Effector memory CD8-positive, alpha-beta T cell (primary cell): ENCODE results near the gene CNN1.
"Not testable (repeated sequence)": the region's sequence is repeated elsewhere in the genome, so short reads cannot be mapped to it uniquely, and the experiment has no call there.

ENCODE experiments used
- ATAC-seq: fragments of 150-1000 bp; cut with Tn5 transposase; replicated peaks from 2 replicates; pipeline ENCODE4 v1.10.0; 2021; ENCODE audit warnings: mild to moderate bottlenecking, moderate library complexity
- DNase-seq, 3 experiments: peaks; one replicate each; pipeline ENCODE4 v3.0.0; 2021
- H3K27ac Mint-ChIP-seq, 2 donors: one replicate each; pipeline ENCODE4 v1.8.0; 2022; ENCODE audit warnings: mild to moderate bottlenecking in 2 of 2, mixed read lengths in 2 of 2, moderate library complexity in 2 of 2
- H3K27me3 Mint-ChIP-seq, 2 donors: one replicate each; pipeline ENCODE4 v1.8.0; 2022; ENCODE audit warnings: mixed read lengths in 2 of 2
- H3K36me3 Mint-ChIP-seq: one replicate; pipeline ENCODE4 v1.8.0; 2022; ENCODE audit warnings: mild to moderate bottlenecking, moderate library complexity, mixed read lengths; ENCODE audit not compliant: insufficient read depth
- H3K4me1 Mint-ChIP-seq, 2 donors: one replicate each; pipeline ENCODE4 v1.8.0; 2022; ENCODE audit warnings: low read depth in 2 of 2, mixed read lengths in 2 of 2
- H3K4me3 Mint-ChIP-seq, 2 donors: one replicate each; pipeline ENCODE4 v1.8.0; 2022; ENCODE audit warnings: mild to moderate bottlenecking in 2 of 2, mixed read lengths in 2 of 2, moderate library complexity in 2 of 2
- H3K9me3 Mint-ChIP-seq, 2 donors: one replicate each; pipeline ENCODE4 v1.8.0; 2022; ENCODE audit warnings: mixed read lengths in 2 of 2

The CNN1 gene

GRCh38 chr19:11586331-11586730, 47.7 kb downstream of the CNN1 start:
- H3K27ac Mint-ChIP-seq: no peak overlapping the region
- H3K4me1 Mint-ChIP-seq: peaks cover 8 to 15% of the 10 kb centered on the region in 2 donors

DNA sequence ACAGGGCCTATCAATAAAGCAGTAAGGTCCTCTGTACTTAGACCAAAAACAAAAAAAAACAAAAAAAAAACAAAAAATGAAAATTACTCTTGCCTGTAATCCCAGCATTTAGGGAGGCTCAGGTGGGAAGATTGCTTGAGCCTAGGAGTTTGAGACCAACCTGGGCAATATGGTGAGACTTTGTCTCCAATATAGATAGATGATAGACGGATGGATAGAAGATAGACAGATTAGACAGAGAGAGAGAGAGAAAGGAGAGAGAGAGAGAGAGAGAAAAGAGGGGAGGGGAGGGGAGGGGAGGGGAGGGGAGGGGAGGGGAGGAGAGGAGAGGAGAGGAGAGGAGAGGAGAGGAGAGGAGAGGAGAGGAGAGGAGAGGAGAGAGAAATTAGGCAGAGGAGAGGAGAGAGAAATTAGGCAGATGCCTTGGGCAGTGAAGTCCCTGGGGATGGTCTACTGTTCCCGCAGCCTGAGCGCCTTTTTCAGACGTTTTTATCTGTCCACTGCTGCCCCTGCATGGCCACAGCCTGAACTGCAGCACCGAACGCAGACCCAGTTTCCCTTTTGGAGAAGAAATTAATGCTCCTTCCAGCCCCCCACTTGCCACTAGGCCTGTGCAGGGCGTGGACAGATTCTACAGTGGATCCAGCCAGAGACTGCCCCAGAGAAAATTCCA, 48.8 kb downstream of the CNN1 start:
- DNase-seq (peak; percentile 71 to 83 (median 74)), ATAC-seq (peak; percentile 96)
- H3K4me1 Mint-ChIP-seq: peaks cover 4 to 10% of the 10 kb centered on the region in 2 donors
- H3K36me3 Mint-ChIP-seq: peaks cover 3% of the 10 kb centered on the region
- H3K9me3 Mint-ChIP-seq: no peaks in the 10 kb centered on the region
- H3K27ac Mint-ChIP-seq: peak overlapping the region; percentile 8 to 38
- H3K27me3 Mint-ChIP-seq: no peaks in the 10 kb centered on the region
- no peak overlapping the region for H3K4me3 Mint-ChIP-seq

More at GRCh38 chr19:11586331-11586730, 47.7 kb downstream of the CNN1 start:
- DNase-seq (no peak), ATAC-seq (no peak)
- no peaks in the 10 kb centered on the region for H3K9me3 Mint-ChIP-seq
- peaks cover 4% of the 10 kb centered on the region for H3K36me3 Mint-ChIP-seq
- H3K4me3 Mint-ChIP-seq: no peak overlapping the region
- no peaks in the 10 kb centered on the region for H3K27me3 Mint-ChIP-seq

- peak overlapping the region; percentile 8 to 38 for H3K27ac Mint-ChIP-seq
- H3K36me3 Mint-ChIP-seq: peaks cover 3% of the 10 kb centered on the region
- H3K4me3 Mint-ChIP-seq: no peak overlapping the region
- no peaks in the 10 kb centered on the region for H3K9me3 Mint-ChIP-seq
- no peak for ATAC-seq
- DNase-seq: no peak
- no peaks in the 10 kb centered on the region for H3K27me3 Mint-ChIP-seq
- peaks cover 4 to 10% of the 10 kb centered on the region in 2 donors for H3K4me1 Mint-ChIP-seq
These were observed 49.5 kb downstream of the CNN1 start for GRCh38 chr19:11587975-11588631.

DNA sequence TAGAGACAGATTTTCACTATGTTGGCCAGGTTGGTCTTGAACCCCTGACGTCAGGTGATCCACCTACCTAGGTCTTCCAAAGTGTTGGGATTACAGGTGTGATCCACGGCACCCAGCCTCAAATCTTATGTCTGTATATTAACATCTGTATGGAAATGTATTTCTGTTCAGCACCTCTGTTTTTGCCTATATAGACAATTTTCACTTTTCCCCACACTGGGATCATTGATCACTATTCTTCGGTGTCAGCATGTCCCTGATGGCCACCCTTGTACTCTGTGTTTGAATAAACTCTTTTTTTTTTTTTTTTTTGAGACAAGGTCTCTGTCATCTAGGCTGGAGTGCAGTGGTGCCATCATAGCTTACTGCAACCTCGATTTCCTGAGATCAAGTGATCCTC, 55.4 kb downstream of the CNN1 start:
- peaks cover 11% of the 10 kb centered on the region for H3K36me3 Mint-ChIP-seq
- no peak for DNase-seq
- H3K4me3 Mint-ChIP-seq: no peak overlapping the region
- H3K4me1 Mint-ChIP-seq: peaks cover 10% of the 10 kb centered on the region in 2 donors
- no peaks in the 10 kb centered on the region for H3K9me3 Mint-ChIP-seq
- no peak for ATAC-seq
- peak overlapping the region in 1 of 2 donors; percentile 17 for H3K27ac Mint-ChIP-seq
- H3K27me3 Mint-ChIP-seq: no peaks in the 10 kb centered on the region

- Mint-ChIP-seq H3K27ac (peak overlapping the region in 1 of 2 donors; percentile 94), H3K27me3 (no peaks in the 10 kb centered on the region), H3K4me3 (peak overlapping the region; percentile 89 to 92), H3K4me1 (peaks cover 10 to 12% of the 10 kb centered on the region in 2 donors), H3K36me3 (peaks cover 8% of the 10 kb centered on the region), H3K9me3 (no peaks in the 10 kb centered on the region)
- no peak for DNase-seq
- ATAC-seq: no peak
These were observed 57.5 kb downstream of the CNN1 start for GRCh38 chr19:11596156-11596555.

DNA sequence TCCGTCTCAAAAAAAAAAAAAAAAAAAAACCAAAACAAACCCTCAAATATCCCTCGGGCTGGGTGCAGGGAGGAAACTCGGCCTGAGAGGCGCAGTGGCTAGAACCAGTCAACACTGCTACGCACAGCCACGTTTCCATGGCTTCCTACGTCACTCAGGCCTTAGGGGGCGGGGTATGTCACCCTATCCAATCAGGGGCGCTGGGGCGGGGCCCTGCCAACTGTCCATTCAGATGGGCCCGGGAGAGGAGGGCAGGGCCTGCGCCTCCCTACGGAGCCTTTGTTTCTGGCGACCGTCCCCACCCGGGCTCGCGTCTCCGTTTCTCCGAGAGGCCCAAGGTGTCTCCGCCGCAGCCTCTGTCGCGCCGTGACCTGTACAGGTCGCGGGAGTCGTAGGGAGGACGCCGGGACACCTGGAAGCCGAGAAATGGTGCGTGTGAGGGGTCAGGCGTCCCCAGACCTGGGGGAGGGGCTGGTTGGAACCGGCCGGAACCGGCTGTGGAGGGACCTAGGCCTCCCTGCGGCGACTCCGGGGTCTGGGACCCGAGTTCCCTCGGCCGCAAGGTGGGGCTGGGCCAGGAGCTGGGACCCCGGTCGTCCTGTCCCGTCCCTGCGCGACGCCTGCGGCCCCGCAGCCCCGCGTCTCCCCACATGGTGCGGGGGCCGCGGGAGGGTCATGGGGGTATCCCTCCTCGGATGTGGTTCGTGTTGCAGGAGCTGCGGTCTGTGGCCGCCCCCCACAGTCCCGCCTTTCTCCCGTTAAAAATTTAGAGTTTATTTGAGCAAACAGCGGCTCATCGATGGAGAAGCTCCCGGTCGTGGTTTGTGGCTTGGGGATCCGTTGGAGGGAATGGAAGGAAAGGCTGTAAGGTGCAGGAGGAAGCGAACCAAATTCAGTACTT, 58.8 kb downstream of the CNN1 start, which contains the start of gene ZNF627:
TSS of gene ZNF627 (plus strand) at position 282 of the 901 bp plus-strand sequence. CDS start at position 427, 145 bp downstream.
- peak; percentile 97 to 98 (median 97) for DNase-seq
- Mint-ChIP-seq H3K36me3 (peaks cover 12% of the 10 kb centered on the region), H3K4me3 (peak within 1 kb of the TSS; percentile 89 to 92), H3K27me3 (no peaks in the 10 kb centered on the region), H3K27ac (peak within 1 kb of the TSS; percentile 91 to 94), H3K4me1 (peaks cover 17% of the 10 kb centered on the region in 2 donors), H3K9me3 (no peaks in the 10 kb centered on the region)
- ATAC-seq: peak; percentile 98

GRCh38 chr19:11598103-11598483, 59.4 kb downstream of the CNN1 start:
- ATAC-seq: no peak
- peaks cover 19 to 23% of the 10 kb centered on the region in 2 donors for H3K4me1 Mint-ChIP-seq
- peak overlapping the region; percentile 89 to 92 for H3K4me3 Mint-ChIP-seq
- no peaks in the 10 kb centered on the region for H3K27me3 Mint-ChIP-seq
- no peaks in the 10 kb centered on the region for H3K9me3 Mint-ChIP-seq
- no peak for DNase-seq
- peaks cover 12% of the 10 kb centered on the region for H3K36me3 Mint-ChIP-seq
- H3K27ac Mint-ChIP-seq: peak overlapping the region; percentile 91 to 94

- Mint-ChIP-seq H3K27ac (peak overlapping the region in 1 of 2 donors; percentile 55), H3K27me3 (no peaks in the 10 kb centered on the region), H3K9me3 (no peaks in the 10 kb centered on the region), H3K4me1 (peaks cover 19 to 23% of the 10 kb centered on the region in 2 donors), H3K36me3 (peaks cover 12% of the 10 kb centered on the region), H3K4me3 (peak overlapping the region; percentile 89 to 92)
- DNase-seq: no peak
- no peak for ATAC-seq
These were observed 60.1 kb downstream of the CNN1 start for GRCh38 chr19:11598746-11599145.

DNA sequence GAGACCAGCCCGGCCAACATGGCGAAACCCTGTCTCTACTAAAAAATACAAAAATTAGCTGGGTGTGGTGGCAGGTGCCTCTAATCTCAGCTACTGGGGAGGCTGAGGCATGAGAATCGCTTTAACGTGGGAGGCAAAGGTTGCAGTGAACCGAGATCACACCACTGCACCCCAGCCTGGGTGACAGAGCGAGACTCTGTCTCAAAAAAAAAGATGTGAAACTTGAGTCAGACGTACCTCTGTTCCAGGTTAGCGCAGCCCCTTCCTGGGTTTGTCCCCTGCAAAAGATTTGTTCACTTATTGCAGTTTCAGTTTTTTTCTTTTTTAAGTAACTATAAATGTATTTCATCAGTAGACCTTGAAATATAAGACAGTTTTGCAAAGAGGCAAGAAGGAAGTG, 61.1 kb downstream of the CNN1 start:
- Mint-ChIP-seq H3K4me1 (peaks cover 19 to 23% of the 10 kb centered on the region in 2 donors), H3K36me3 (peaks cover 12% of the 10 kb centered on the region), H3K27ac (peak overlapping the region; percentile 35 to 55)
- H3K27me3 Mint-ChIP-seq, DNase-seq, ATAC-seq, H3K9me3 Mint-ChIP-seq, H3K4me3 Mint-ChIP-seq: not testable (repeated sequence)
